Neural cell (in vitro differentiated cells): ENCODE measurements around the gene SSBP4.

Experiments
- EZH2 ChIP-seq: fragments of 200-600, 300-800 bp; shearing (Covaris generic), sonication (generic); IDR thresholded peaks from 2 replicates; pipeline ENCODE4 v1.6.1; 2014; ENCODE audit warnings: antibody characterized with exemption, low read length, borderline replicate concordance, mild to moderate bottlenecking; ENCODE audit not compliant: insufficient read depth, poor library complexity, severe bottlenecking
- POLR2AphosphoS5 ChIP-seq: IDR thresholded peaks from 2 replicates; pipeline ENCODE4 v1.6.1; 2012
- REST ChIP-seq: IDR thresholded peaks from 2 replicates; pipeline ENCODE4 v1.6.1; 2012; ENCODE audit warnings: borderline replicate concordance
- TF ChIP-seq, protein P1 (sequence below): fragments of 450-650 bp; IDR thresholded peaks from 2 replicates; pipeline ENCODE4 v1.5.1; 2014; ENCODE audit warnings: antibody characterized with exemption, mild to moderate bottlenecking, moderate library complexity; ENCODE audit not compliant: poor library complexity, severe bottlenecking

DNA sequence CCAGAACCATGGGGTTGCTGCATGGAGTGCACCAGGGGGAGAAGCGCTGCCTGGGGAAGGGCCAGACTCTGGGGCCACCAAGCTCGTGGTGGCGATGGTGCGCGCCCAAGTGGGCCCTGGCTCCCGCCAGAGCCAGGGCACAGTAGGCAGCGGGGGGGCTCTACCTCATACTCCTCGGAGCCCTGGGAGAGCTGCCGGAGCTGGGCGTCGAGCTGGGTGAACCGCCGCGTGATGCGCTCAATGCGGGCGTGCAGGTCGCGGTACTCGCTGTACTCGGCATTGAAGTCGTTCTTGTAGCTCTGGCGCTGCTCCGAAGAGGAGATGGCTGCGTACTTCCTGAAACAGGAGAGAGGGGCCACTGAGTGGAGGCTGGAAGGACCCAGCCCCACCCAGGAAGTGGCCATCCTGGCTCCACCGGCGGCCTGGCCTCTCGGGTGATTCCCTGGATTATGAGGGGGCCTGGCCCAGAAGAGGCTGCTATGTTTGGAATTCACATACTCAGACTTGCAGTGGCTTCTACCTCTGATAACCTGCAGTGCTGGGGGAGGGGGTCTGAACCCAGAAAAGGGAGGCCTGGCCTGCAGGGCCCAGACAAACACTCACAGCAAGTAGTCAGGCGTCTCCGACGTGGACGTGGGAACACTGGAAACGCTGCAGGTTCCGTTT, 27.1 kb downstream of the SSBP4 start:
- TF ChIP-seq, protein P1, sequence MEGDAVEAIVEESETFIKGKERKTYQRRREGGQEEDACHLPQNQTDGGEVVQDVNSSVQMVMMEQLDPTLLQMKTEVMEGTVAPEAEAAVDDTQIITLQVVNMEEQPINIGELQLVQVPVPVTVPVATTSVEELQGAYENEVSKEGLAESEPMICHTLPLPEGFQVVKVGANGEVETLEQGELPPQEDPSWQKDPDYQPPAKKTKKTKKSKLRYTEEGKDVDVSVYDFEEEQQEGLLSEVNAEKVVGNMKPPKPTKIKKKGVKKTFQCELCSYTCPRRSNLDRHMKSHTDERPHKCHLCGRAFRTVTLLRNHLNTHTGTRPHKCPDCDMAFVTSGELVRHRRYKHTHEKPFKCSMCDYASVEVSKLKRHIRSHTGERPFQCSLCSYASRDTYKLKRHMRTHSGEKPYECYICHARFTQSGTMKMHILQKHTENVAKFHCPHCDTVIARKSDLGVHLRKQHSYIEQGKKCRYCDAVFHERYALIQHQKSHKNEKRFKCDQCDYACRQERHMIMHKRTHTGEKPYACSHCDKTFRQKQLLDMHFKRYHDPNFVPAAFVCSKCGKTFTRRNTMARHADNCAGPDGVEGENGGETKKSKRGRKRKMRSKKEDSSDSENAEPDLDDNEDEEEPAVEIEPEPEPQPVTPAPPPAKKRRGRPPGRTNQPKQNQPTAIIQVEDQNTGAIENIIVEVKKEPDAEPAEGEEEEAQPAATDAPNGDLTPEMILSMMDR, result no peak
- no peak for TF ChIP-seq REST
- no peak for TF ChIP-seq POLR2AphosphoS5
- TF ChIP-seq EZH2, result no peak
